GM18499 (cell line): ENCODE data around the gene RNASE9.
"Not testable (repeated sequence)": the region's sequence is repeated elsewhere in the genome, so short reads cannot be mapped to it uniquely, and the experiment has no call there.

ENCODE experiments used
- ATAC-seq: cut with Tn5 transposase; IDR thresholded peaks from one replicate; pipeline ENCODE4 v1.9.1; 2021; ENCODE audit warnings: moderate number of reproducible peaks; ENCODE audit not compliant: insufficient read depth, unreplicated experiment

The RNASE9 gene

DNA sequence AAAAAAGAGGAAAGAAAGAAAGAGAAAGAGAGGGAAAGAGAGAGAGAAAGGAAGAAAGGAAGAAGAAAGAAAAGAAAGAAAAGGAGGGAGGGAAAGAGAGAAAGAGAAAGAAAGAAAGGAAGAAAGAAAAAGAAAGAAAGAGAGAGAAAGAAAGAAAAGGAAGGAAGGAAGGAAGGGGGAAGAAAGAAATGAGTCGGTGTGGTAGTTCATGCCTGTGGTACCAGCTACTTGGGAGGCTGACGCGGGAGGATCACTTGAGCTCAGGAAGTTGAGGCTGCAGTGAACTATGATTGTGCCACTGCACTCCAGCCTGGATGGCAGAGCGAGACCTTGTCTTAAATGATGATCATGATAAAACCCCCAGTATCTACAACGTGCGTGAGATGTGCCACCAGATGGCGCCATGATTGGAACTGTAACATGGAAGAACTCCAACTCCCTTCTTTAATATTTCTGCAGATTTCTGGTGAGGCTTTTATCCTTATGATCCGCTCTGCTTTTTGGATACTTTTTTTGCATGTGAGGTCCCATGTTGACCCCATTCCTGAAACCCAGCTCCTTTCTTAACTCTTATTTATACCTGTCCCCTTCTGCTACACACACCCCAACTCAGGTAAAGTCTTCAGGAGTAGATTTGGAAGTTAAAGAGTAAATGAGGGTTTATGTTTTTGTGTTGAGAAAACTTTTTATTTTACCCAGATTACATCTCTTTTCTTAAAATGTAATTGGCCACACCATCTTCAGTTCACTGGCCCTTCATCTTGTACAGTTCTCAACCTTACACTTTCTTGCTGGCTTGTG, 29.9 kb downstream of the RNASE9 start:
- ATAC-seq: no peak

GRCh38 chr14:20529806-20530205, 31.0 kb downstream of the RNASE9 start:
- no peak for ATAC-seq

GRCh38 chr14:20524027-20524426, 36.8 kb downstream of the RNASE9 start:
- ATAC-seq: no peak

DNA sequence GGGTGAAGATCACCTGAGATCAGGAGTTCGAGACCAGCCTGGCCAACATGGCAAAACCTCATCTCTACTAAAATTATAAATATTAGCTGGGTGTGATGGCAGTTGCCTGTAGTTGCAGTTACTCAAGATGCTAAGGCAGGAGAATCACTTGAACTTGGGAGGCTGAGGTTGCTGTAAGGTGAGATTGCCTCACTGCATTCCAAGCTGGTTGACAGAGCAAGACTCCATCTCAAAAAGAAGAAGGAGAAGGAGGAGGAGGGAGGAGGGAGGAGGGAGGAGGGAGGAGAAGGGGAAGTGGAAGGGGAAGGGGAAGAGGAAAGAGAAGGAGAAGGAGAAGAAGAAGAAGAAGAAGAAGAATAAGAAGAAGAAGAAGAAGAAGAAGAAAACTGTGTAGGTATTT, 38.5 kb downstream of the RNASE9 start:
- no peak for ATAC-seq

DNA sequence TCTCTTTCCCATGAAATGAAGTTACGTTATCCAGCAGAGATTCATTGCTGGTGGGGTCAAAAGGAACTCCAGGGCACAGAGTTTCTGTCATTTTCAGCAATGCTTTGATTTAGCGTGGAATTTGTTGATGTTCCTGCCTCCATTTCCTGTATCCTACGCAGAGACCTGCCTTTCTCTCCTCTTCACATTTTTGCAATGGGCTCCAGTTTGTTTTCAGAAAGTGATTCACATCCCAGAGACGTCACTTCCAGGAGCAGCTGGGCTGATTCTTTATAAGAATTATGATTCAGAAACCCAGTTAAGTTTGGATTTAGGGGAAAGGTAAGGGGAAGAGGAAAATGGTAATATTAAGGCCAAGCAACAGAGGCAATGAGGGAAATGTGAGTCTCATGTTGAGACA, 43.9 kb downstream of the RNASE9 start:
- no peak for ATAC-seq

DNA sequence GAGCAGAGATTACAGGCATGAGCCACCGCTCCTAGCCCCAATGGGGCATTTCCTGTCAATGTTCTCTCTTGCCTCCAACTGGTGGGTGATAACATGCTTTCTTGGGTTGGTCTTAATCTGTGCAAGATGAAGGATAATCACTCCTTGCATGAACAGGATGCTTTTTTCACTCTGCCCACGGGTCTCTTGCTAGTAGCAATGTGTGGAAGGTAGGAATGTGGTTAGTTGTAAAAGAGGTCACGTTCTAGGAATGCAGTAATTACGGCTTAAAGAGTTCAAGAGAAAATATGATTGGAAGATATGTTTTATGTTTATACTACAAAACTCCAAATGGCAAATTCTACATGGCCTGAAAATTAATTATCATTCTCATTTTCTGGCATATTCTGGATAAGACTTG, 45.0 kb downstream of the RNASE9 start:
- no peak for ATAC-seq

DNA sequence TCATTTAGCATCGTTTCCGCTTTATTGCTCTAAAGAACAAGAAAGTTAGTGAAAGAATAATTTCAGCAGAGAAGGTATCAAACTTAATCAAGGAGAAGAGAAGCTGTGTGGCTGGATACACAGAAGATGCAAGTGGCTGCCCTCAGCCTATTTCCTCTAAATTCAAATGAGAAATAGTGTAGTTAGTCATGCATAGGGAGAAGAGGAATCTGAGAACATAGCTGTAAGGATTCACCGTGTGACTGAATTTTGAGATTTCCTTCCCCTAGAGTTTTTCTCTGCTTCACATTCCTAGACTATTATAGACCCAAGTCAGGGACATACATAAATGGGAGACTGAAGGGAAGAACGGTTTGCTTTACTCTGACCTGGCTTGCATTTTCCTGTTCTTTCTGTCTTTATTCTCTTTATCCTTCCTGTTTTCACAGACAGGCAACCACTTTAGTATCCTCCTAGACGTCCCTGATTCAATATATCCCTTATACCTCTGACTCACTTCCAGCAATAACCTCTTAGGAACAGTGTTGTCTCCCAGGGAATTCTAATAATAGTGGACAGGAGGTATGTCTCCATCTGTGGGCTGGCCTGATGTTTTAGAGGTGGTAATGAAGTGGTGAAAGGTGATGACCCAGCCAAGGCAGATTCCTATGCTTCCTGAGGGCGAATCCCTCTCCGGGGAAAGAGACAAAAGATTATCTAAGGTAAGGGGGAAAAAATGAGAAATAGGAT, 48.5 kb downstream of the RNASE9 start:
- ATAC-seq: no peak

DNA sequence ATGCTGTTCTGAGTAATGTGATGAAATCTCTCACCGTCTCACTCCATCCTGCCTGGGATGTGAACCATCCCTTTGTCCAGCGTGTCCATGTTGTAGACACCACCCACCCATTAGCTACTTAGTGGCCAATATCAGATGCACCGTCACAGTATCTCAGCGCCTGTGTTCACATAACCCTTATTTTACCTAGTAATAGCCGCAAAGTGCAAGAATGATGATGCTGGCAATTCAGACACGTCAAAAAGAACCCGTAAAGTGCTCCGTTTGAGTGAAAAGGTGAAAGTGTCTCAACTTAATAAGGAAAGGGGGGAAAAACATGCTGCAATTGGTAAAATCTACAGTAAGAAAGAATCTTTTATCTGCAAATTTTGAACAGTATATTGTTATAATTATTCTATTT, 52.5 kb downstream of the RNASE9 start:
- no peak for ATAC-seq

DNA sequence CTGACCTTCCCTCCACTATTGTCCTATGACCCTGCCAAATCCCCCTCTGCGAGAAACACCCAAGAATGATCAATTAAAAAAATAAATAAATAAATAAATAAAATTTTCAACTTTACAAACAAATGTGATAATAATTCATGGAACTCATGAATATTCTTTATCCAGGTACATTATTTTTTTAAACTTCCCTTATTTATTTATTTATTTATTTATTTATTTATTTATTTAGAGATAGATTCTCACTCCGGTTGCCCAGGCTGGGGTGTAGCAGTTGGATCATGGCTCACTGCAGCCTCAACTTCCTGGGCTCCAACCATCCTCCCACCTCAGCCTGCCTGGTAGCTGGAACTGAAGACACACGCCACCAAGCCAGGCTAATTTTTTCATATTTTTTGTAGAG, 53.3 kb downstream of the RNASE9 start:
- not testable (repeated sequence) for ATAC-seq

GRCh38 chr14:20506752-20507151, 54.1 kb downstream of the RNASE9 start:
- not testable (repeated sequence) for ATAC-seq

- ATAC-seq: not testable (repeated sequence)
These were observed 54.6 kb downstream of the RNASE9 start for GRCh38 chr14:20506276-20506675.
